Sigmoid colon (tissue), 7 donors: ENCODE results near the gene MLIP. TPM values are rescaled to one million over a fixed set of nuclear protein-coding genes. Genes with fewer than 3 reads are reported as not detected.

Experiments
- DNase-seq: peaks from one replicate; pipeline ENCODE4 v3.0.0-alpha.2; 2019
- H3K27ac ChIP-seq, 4 donors: fragments of 200-600 bp; sonication (generic); one replicate each; pipeline ENCODE4 v1.5.1; 2016 to 2019; ENCODE audit warnings: mild to moderate bottlenecking in 1 of 4
- H3K27me3 ChIP-seq, 3 donors: fragments of 200-600 bp; sonication (generic); one replicate each; pipeline ENCODE4 v1.5.1; 2019; ENCODE audit warnings: mild to moderate bottlenecking in 1 of 3
- H3K36me3 ChIP-seq, 4 donors: fragments of 200-600 bp; sonication (generic); one replicate each; pipeline ENCODE4 v1.5.1; 2016 to 2019
- H3K4me1 ChIP-seq, 4 donors: fragments of 200-600 bp; sonication (generic); one replicate each; pipeline ENCODE4 v1.5.1; 2017 to 2019
- H3K4me3 ChIP-seq, 4 donors: fragments of 200-600 bp; sonication (generic); one replicate each; pipeline ENCODE4 v1.5.1; 2017 to 2019; ENCODE audit warnings: mild to moderate bottlenecking in 2 of 4, moderate library complexity in 1 of 4
- H3K9me3 ChIP-seq, 4 donors: fragments of 200-600 bp in 3 of 4; sonication (generic) in 3 of 4; one replicate each; pipeline versions ENCODE4 v1.5.1 to v1.6.1; 2013 to 2019
- EP300 ChIP-seq, 4 donors: sonication (generic); formaldehyde crosslinking; IDR thresholded peaks; one replicate each; pipeline ENCODE4 v1.6.1; 2017; ENCODE audit warnings: antibody characterized with exemption in 4 of 4
- POLR2A ChIP-seq, 2 donors: fragments of 450-650 bp; IDR thresholded peaks; one replicate each; pipeline ENCODE4 v1.6.1; 2016; ENCODE audit warnings: antibody characterized with exemption in 2 of 2, mild to moderate bottlenecking in 2 of 2, moderate library complexity in 2 of 2
- POLR2AphosphoS5 ChIP-seq, 4 donors: sonication (generic); formaldehyde crosslinking; IDR thresholded peaks; one replicate each; pipeline ENCODE4 v1.6.1; 2017; ENCODE audit warnings: antibody characterized with exemption in 4 of 4
- WGBS, 2 donors: extraction: QIAGEN DNeasy Blood & Tissue Kit; methylation state at CpG; one replicate each; pipeline ENCODE4 v1.1.7; 2013; 5-methylcytosine and 5-hydroxymethylcytosine counted together
- intact Hi-C: fragments of 100-400 bp; cut with DNase I; formaldehyde crosslinking; loops from one replicate; pipeline ENCODE4 v1.15.1; 2023
- polyA plus RNA-seq, 3 donors: library from polyadenylated mRNA; stranded (reverse); fragments of 200-250 nt; gene quantifications; one replicate each; pipeline ENCODE4 v1.2.3, GENCODE V29; 2013
- total RNA-seq, 4 donors: library from RNA; depleted of rRNA; stranded (reverse); fragments of >200 nt; gene quantifications; one replicate each; pipeline ENCODE4 v1.1.0, GENCODE V29; 2016
- TF ChIP-seq, protein P1 (sequence below), 4 experiments: fragments of 450-650 bp in 3 of 4; fragments of 200-600 bp in 1 of 4; IDR thresholded peaks; one replicate each; pipeline ENCODE4 v1.5.1; 2016 to 2019; ENCODE audit warnings: antibody characterized with exemption in 4 of 4, mild to moderate bottlenecking in 3 of 4, moderate library complexity in 2 of 4
- donor health status: healthy with polysubstance abuse.
- donor health status: Bipolar disorder and iron deficiency.
- donor health status: healthy.

MLIP gene
- total and polyA plus RNA-seq, 7 donors: 0.31 to 2.8 (median 1.2) TPM; not detected in 2

- H3K36me3 ChIP-seq: no peaks in the 10 kb centered on the region
- H3K4me3 ChIP-seq: no peak overlapping the region
- intact Hi-C loops: no loop called here
- WGBS, 2 donors: 72 to 80% methylated on average over 6 of the region's 6 CpGs
- H3K27me3 ChIP-seq: no peaks in the 10 kb centered on the region
- no peaks in the 10 kb centered on the region for H3K9me3 ChIP-seq
- H3K27ac ChIP-seq: no peak overlapping the region
- TF ChIP-seq POLR2A (IDR thresholded peaks at IDR 0.05) (no peak), POLR2AphosphoS5 (IDR thresholded peaks at IDR 0.05) (no peak), EP300 (IDR thresholded peaks at IDR 0.05) (no peak)
- TF ChIP-seq, protein P1, sequence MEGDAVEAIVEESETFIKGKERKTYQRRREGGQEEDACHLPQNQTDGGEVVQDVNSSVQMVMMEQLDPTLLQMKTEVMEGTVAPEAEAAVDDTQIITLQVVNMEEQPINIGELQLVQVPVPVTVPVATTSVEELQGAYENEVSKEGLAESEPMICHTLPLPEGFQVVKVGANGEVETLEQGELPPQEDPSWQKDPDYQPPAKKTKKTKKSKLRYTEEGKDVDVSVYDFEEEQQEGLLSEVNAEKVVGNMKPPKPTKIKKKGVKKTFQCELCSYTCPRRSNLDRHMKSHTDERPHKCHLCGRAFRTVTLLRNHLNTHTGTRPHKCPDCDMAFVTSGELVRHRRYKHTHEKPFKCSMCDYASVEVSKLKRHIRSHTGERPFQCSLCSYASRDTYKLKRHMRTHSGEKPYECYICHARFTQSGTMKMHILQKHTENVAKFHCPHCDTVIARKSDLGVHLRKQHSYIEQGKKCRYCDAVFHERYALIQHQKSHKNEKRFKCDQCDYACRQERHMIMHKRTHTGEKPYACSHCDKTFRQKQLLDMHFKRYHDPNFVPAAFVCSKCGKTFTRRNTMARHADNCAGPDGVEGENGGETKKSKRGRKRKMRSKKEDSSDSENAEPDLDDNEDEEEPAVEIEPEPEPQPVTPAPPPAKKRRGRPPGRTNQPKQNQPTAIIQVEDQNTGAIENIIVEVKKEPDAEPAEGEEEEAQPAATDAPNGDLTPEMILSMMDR (IDR thresholded peaks at IDR 0.05): no peak
- no peak for DNase-seq
- H3K4me1 ChIP-seq: no peaks in the 10 kb centered on the region
Measured at GRCh38 chr6:54093326-54093948, 17.8 kb upstream of the MLIP start.

DNA sequence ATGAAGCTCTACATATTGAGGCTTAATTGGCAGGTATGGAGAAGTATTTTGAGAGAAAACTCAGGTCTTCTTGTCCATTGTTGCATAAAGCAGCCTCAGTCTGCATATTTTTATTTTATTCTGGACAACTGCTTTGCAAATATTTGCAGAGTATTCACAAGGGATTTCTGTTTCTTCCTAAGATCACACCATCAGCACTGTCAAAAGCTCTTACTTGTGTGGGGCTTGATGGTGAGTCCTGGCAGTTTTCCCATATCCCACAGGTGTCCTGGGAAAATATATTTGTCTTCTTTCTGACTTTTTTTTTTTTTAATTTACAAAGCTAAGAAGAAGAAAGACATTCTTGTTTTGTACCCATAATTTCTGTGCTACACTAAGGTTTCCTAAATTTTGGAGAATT, 16.9 kb upstream of the MLIP start:
- intact Hi-C loops: no loop called here
- DNase-seq: no peak
- Histone ChIP-seq H3K9me3 (no peaks in the 10 kb centered on the region), H3K4me3 (no peak overlapping the region), H3K27me3 (no peaks in the 10 kb centered on the region), H3K27ac (no peak overlapping the region), H3K36me3 (no peaks in the 10 kb centered on the region), H3K4me1 (no peaks in the 10 kb centered on the region)
- TF ChIP-seq POLR2AphosphoS5 (IDR thresholded peaks at IDR 0.05) (no peak), EP300 (IDR thresholded peaks at IDR 0.05) (no peak)
- TF ChIP-seq, protein P1 (IDR thresholded peaks at IDR 0.05): no peak

GRCh38 chr6:54094786-54095185, 16.5 kb upstream of the MLIP start:
- Histone ChIP-seq H3K4me1 (no peaks in the 10 kb centered on the region), H3K9me3 (no peaks in the 10 kb centered on the region), H3K27ac (no peak overlapping the region), H3K36me3 (no peaks in the 10 kb centered on the region), H3K27me3 (no peaks in the 10 kb centered on the region), H3K4me3 (no peak overlapping the region)
- TF ChIP-seq POLR2AphosphoS5 (IDR thresholded peaks at IDR 0.05) (no peak), EP300 (IDR thresholded peaks at IDR 0.05) (no peak), POLR2A (IDR thresholded peaks at IDR 0.05) (no peak)
- TF ChIP-seq, protein P1 (IDR thresholded peaks at IDR 0.05): no peak
- no peak for DNase-seq
- 77 to 88% methylated on average over 4 of the region's 4 CpGs for WGBS, 2 donors
- intact Hi-C loops: no loop called here

- H3K4me1 ChIP-seq: no peaks in the 10 kb centered on the region
- H3K27me3 ChIP-seq: no peaks in the 10 kb centered on the region
- no peaks in the 10 kb centered on the region for H3K36me3 ChIP-seq
- TF ChIP-seq, protein P1 (IDR thresholded peaks at IDR 0.05): no peak
- TF ChIP-seq POLR2A (IDR thresholded peaks at IDR 0.05) (no peak), POLR2AphosphoS5 (IDR thresholded peaks at IDR 0.05) (no peak), EP300 (IDR thresholded peaks at IDR 0.05) (no peak)
- H3K9me3 ChIP-seq: no peaks in the 10 kb centered on the region
- no peak overlapping the region for H3K27ac ChIP-seq
- DNase-seq: no peak
- intact Hi-C loops: no loop called here
- no peak overlapping the region for H3K4me3 ChIP-seq
- 94 to 96% methylated on average over 4 of the region's 4 CpGs for WGBS, 2 donors
Measured at GRCh38 chr6:54095723-54096122, 15.5 kb upstream of the MLIP start.

DNA sequence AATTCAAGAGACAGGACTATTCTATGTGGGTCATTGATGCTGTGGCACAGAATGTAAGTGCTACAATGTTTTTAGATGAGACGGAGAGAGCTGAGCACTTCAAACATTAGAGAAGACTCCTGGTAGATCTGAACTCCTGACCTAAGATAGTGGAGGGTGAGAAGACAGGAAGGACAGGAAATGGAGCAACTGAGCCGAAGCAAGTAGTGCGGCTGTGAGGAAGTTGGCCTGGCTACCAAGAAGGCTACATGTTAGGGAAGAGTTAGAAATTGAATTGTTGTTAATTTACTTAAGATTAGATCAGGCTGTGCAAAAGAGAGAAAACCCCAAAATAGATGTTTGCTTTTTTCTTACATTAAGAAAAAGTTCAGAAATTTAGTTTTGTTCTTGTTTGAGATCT, 14.4 kb upstream of the MLIP start:
- intact Hi-C loops: no loop called here
- Histone ChIP-seq H3K4me1 (no peaks in the 10 kb centered on the region), H3K4me3 (no peak overlapping the region), H3K27me3 (no peaks in the 10 kb centered on the region), H3K27ac (no peak overlapping the region), H3K9me3 (no peaks in the 10 kb centered on the region), H3K36me3 (no peaks in the 10 kb centered on the region)
- TF ChIP-seq POLR2AphosphoS5 (IDR thresholded peaks at IDR 0.05) (no peak), POLR2A (IDR thresholded peaks at IDR 0.05) (no peak), EP300 (IDR thresholded peaks at IDR 0.05) (no peak)
- TF ChIP-seq, protein P1 (IDR thresholded peaks at IDR 0.05): no peak
- DNase-seq: no peak
- 93% methylated on average over 3 of the region's 3 CpGs for WGBS, 2 donors
